Ishikawa (cell line): ENCODE results near the gene ZSCAN5B.

ENCODE experiments used
- CEBPB ChIP-seq: IDR thresholded peaks from 2 replicates; pipeline ENCODE4 v1.6.1; 2012
- CREB1 ChIP-seq: IDR thresholded peaks from 2 replicates; pipeline ENCODE4 v1.6.1; 2012; ENCODE audit warnings: low read depth
- EGR1 ChIP-seq: IDR thresholded peaks from 2 replicates; pipeline ENCODE4 v1.6.1; 2012
- EP300 ChIP-seq: IDR thresholded peaks from 2 replicates; pipeline ENCODE4 v1.6.1; 2012; ENCODE audit warnings: borderline replicate concordance
- FOXM1 ChIP-seq: IDR thresholded peaks from 2 replicates; pipeline ENCODE4 v1.6.1; 2012; ENCODE audit warnings: low read depth, borderline replicate concordance
- NFIC ChIP-seq: IDR thresholded peaks from 2 replicates; pipeline ENCODE4 v1.6.1; 2012
- RAD21 ChIP-seq: IDR thresholded peaks from 2 replicates; pipeline ENCODE4 v1.6.1; 2012; ENCODE audit warnings: low read depth
- TAF1 ChIP-seq: IDR thresholded peaks from 2 replicates; pipeline ENCODE4 v1.6.1; 2012; ENCODE audit warnings: low read depth, mild to moderate bottlenecking
- TCF12 ChIP-seq: IDR thresholded peaks from 2 replicates; pipeline ENCODE4 v1.6.1; 2012; ENCODE audit warnings: low read depth
- TEAD4 ChIP-seq: IDR thresholded peaks from 2 replicates; pipeline ENCODE4 v1.6.1; 2012
- YY1 ChIP-seq: IDR thresholded peaks from 2 replicates; pipeline ENCODE4 v1.6.1; 2012; ENCODE audit warnings: low read depth
- ZBTB7A ChIP-seq: IDR thresholded peaks from 2 replicates; pipeline ENCODE4 v1.6.1; 2012; ENCODE audit warnings: low read depth
- TF ChIP-seq, protein P1 (sequence below): IDR thresholded peaks from 2 replicates; pipeline ENCODE4 v1.6.1; 2012
- TF ChIP-seq, protein P2 (sequence below): IDR thresholded peaks from 2 replicates; pipeline ENCODE4 v1.6.1; 2012
- TF ChIP-seq, protein P3 (sequence below): IDR thresholded peaks from 2 replicates; pipeline ENCODE4 v1.6.1; 2012; ENCODE audit warnings: low read depth, mild to moderate bottlenecking

Gene ZSCAN5B

DNA sequence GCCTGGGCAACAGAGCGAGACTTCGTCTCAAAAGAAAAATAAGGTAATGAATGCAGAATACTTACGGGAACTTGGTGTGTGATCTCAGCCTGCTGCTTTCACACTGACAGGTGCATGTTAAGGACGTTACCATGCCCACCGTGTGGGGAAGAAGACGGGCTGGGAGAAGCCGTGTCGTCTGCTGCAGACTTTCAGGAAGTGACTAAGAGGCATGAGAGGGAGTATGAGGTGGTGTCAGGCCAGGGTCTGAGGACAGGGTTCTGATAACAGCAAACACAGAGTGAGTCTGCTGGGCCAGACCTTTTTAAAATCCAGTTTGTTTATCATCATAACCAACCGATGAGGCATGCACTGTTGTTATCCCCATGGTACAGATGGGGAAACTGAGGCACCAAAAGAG is 35.3 kb downstream of the ZSCAN5B start:
- no peak for TF ChIP-seq TEAD4
- TF ChIP-seq CEBPB: no peak
- no peak for TF ChIP-seq EP300
- TF ChIP-seq, protein P1, sequence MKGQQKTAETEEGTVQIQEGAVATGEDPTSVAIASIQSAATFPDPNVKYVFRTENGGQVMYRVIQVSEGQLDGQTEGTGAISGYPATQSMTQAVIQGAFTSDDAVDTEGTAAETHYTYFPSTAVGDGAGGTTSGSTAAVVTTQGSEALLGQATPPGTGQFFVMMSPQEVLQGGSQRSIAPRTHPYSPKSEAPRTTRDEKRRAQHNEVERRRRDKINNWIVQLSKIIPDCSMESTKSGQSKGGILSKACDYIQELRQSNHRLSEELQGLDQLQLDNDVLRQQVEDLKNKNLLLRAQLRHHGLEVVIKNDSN: no peak
- no peak for TF ChIP-seq RAD21
- no peak for TF ChIP-seq TAF1
- no peak for TF ChIP-seq YY1
- TF ChIP-seq ZBTB7A: no peak
- TF ChIP-seq, protein P2, sequence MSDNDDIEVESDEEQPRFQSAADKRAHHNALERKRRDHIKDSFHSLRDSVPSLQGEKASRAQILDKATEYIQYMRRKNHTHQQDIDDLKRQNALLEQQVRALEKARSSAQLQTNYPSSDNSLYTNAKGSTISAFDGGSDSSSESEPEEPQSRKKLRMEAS: no peak
- TF ChIP-seq EGR1: no peak
- TF ChIP-seq TCF12: no peak
- TF ChIP-seq FOXM1: no peak
- TF ChIP-seq NFIC: no peak
- TF ChIP-seq, protein P3, sequence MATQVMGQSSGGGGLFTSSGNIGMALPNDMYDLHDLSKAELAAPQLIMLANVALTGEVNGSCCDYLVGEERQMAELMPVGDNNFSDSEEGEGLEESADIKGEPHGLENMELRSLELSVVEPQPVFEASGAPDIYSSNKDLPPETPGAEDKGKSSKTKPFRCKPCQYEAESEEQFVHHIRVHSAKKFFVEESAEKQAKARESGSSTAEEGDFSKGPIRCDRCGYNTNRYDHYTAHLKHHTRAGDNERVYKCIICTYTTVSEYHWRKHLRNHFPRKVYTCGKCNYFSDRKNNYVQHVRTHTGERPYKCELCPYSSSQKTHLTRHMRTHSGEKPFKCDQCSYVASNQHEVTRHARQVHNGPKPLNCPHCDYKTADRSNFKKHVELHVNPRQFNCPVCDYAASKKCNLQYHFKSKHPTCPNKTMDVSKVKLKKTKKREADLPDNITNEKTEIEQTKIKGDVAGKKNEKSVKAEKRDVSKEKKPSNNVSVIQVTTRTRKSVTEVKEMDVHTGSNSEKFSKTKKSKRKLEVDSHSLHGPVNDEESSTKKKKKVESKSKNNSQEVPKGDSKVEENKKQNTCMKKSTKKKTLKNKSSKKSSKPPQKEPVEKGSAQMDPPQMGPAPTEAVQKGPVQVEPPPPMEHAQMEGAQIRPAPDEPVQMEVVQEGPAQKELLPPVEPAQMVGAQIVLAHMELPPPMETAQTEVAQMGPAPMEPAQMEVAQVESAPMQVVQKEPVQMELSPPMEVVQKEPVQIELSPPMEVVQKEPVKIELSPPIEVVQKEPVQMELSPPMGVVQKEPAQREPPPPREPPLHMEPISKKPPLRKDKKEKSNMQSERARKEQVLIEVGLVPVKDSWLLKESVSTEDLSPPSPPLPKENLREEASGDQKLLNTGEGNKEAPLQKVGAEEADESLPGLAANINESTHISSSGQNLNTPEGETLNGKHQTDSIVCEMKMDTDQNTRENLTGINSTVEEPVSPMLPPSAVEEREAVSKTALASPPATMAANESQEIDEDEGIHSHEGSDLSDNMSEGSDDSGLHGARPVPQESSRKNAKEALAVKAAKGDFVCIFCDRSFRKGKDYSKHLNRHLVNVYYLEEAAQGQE: no peak
- no peak for TF ChIP-seq CREB1

DNA sequence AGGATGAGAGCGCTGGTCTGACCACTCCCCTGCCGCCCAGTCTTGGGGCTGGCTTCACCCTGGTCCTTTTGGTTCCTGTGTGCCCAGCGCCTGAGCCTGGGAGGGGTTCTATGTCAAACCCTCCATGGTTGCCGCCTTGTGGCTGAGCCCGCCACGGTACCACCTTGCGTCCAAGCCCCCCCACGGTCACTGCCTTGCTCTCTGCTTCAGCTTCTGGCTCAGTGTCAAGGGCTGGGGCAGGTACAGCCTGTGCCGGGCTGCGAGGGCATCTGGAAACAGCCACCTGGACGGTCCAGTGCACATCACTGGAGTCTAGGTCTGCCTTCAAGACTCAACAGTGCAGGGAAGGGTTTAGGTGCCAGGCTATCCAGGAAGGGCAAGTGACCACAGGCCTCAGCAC is 36.0 kb downstream of the ZSCAN5B start:
- TF ChIP-seq FOXM1 (no peak), ZBTB7A (no peak)
- TF ChIP-seq, protein P3: peak; percentile 46

DNA sequence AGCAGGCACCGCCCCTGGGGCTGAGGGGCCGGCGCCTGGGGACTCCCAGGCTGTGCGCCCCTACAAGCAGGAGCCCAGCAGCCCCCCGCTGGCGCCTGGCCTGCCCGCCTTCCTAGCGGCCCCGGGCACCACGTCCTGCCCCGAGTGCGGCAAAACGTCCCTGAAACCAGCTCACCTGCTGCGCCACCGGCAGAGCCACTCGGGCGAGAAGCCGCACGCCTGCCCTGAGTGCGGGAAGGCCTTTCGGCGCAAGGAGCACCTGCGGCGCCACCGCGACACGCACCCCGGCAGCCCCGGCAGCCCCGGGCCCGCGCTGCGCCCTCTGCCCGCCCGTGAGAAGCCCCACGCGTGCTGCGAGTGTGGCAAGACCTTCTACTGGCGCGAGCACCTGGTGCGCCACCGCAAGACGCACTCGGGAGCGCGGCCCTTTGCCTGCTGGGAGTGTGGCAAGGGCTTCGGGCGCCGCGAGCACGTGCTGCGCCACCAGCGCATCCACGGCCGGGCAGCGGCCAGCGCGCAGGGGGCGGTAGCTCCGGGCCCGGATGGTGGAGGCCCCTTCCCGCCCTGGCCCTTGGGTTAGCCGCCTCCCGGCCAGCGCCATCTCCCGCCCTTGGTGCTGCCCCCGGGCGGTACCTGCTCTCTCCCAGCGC is 37.8 kb downstream of the ZSCAN5B start:
- no peak for TF ChIP-seq TAF1
- no peak for TF ChIP-seq EP300
- TF ChIP-seq NFIC: no peak
- no peak for TF ChIP-seq YY1
- TF ChIP-seq ZBTB7A: no peak
- no peak for TF ChIP-seq FOXM1
- no peak for TF ChIP-seq CEBPB
- TF ChIP-seq, protein P3: no peak

DNA sequence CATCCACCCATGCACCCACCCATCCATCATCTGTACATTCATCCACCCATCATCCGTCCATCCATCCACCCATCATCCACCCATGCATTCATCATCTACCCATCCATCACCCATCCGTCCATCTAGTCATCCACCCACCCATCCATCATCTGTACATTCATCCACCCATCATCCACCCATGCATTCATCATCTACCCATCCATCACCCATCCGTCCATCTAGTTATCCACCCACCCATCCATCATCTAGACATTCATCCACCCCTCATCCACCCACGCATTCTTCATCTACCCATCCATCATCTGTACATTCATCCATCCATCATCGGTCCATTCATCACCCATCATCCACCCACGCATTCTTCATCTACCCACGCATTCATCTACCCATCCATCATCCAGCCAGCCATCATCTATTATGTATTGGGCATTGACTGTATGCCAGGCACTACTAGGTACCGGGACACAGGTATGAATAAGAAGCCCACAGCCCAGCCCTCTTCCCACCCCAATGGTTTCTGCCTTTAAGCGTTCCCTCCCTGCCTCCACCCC is 38.5 kb downstream of the ZSCAN5B start:
- TF ChIP-seq CREB1 (no peak), NFIC (no peak), TCF12 (no peak), YY1 (no peak), EGR1 (peak; percentile 41; the same call in 1 of the 2 replicates)
- TF ChIP-seq, protein P1: no peak
- TF ChIP-seq, protein P2: no peak
